Thyroid gland (tissue), 4 donors: ENCODE data around the gene TAS2R20. TPM values are rescaled to one million over a fixed set of nuclear protein-coding genes. Genes with fewer than 3 reads are reported as not detected.

Source experiments
- DNase-seq, 2 donors: peaks; one replicate each; pipeline ENCODE4 v3.0.0-alpha.2; 2019
- H3K27ac ChIP-seq, 3 donors: fragments of 200-600 bp; sonication (generic); 1 replicate in 2 of 3; 2 replicates in 1 of 3; pipeline ENCODE4 v1.5.1; 2016 to 2019; ENCODE audit warnings: mild to moderate bottlenecking in 1 of 3, moderate library complexity in 1 of 3
- H3K27me3 ChIP-seq: fragments of 200-600 bp; sonication (generic); one replicate; pipeline ENCODE4 v1.5.1; 2019
- H3K36me3 ChIP-seq, 2 donors: fragments of 200-600 bp; sonication (generic); one replicate each; pipeline ENCODE4 v1.5.1; 2016 to 2019
- H3K4me1 ChIP-seq, 2 donors: fragments of 200-600 bp; sonication (generic); one replicate each; pipeline ENCODE4 v1.5.1; 2017 to 2019
- H3K4me3 ChIP-seq, 3 donors: fragments of 200-600 bp; sonication (generic); replicated peaks in 1 of 3; 1 replicate in 2 of 3; 2 replicates in 1 of 3; pipeline ENCODE4 v1.5.1; 2016; ENCODE audit warnings: mild to moderate bottlenecking in 1 of 3
- H3K9me3 ChIP-seq: fragments of 200-600 bp; sonication (generic); one replicate; pipeline ENCODE4 v1.5.1; 2017
- POLR2A ChIP-seq, 2 donors: fragments of 450-650 bp; IDR thresholded peaks; one replicate each; pipeline ENCODE4 v1.6.1; 2017; ENCODE audit warnings: antibody characterized with exemption in 2 of 2, mild to moderate bottlenecking in 2 of 2, moderate library complexity in 1 of 2
- WGBS, 2 donors: methylation state at CpG; one replicate each; pipeline ENCODE4 v1.1.5; 2017; 5-methylcytosine and 5-hydroxymethylcytosine counted together
- intact Hi-C: fragments of 100-400 bp; cut with DNase I; formaldehyde crosslinking; loops from one replicate; pipeline ENCODE4 v1.15.1; 2023
- total RNA-seq, 4 donors: library from RNA; depleted of rRNA; stranded (reverse); fragments of >200 nt; gene quantifications; one replicate each; pipeline ENCODE4 v1.2.3, GENCODE V29; 2016
- TF ChIP-seq, protein P1 (sequence below), 6 experiments: fragments of 200-600 bp in 3 of 6; fragments of 450-650 bp in 3 of 6; sonication (generic) in 3 of 6; IDR thresholded peaks; one replicate each; pipeline ENCODE4 v1.5.1; 2016 to 2019; ENCODE audit warnings: antibody characterized with exemption in 6 of 6, mild to moderate bottlenecking in 2 of 6, inconsistent platforms in 1 of 6, moderate library complexity in 1 of 6

Gene TAS2R20
- total RNA-seq, 4 donors from 2014 or later: 6.2 to 9.8 (median 7.1) TPM

DNA sequence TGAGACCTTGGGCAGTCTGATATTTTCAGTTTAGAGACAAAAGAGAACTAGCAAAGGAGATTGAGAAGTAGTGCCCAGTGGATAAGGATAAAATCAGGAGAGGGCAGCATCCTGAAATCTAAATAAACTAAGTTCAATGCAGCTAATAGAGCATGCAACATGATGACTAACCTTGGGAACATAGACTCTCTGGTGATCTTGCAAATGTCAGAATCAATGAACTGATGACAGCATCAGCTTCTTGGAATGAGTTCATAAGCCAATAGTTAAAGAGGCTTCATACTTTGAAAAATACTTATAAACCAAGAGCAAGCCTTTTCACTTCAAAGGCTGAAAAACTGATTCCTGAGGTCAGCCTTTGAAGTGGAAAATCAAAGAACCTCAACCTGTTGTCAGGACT, 16.1 kb upstream of the TAS2R20 start:
- intact Hi-C loops: no loop called here
- no peaks in the 10 kb centered on the region for H3K27me3 ChIP-seq

DNA sequence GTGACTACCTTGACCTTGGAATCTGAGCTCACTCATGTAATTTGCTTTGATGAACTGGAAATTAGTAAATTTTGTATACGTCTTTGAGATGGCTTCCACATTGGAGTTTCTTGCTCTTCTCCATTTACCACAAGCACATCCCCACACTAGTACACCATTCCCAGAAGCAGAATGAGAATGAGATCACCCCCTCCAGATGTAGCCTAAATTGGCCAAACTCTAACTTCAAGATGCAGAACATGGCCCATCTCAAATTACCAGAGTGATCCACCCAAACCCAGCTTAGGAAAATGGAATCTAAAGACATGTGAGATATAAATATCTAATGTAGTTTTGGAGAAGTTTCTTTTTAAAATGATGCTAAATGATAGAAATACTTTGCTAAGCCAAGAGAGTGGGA, 9.5 kb upstream of the TAS2R20 start:
- H3K36me3 ChIP-seq: no peaks in the 10 kb centered on the region
- no peak for DNase-seq
- no peaks in the 10 kb centered on the region for H3K27me3 ChIP-seq
- H3K4me1 ChIP-seq: no peaks in the 10 kb centered on the region
- WGBS, 2 donors: 95 to 100% methylated on average over 1 of the region's 1 CpG
- no peak overlapping the region for H3K4me3 ChIP-seq
- TF ChIP-seq, protein P1, sequence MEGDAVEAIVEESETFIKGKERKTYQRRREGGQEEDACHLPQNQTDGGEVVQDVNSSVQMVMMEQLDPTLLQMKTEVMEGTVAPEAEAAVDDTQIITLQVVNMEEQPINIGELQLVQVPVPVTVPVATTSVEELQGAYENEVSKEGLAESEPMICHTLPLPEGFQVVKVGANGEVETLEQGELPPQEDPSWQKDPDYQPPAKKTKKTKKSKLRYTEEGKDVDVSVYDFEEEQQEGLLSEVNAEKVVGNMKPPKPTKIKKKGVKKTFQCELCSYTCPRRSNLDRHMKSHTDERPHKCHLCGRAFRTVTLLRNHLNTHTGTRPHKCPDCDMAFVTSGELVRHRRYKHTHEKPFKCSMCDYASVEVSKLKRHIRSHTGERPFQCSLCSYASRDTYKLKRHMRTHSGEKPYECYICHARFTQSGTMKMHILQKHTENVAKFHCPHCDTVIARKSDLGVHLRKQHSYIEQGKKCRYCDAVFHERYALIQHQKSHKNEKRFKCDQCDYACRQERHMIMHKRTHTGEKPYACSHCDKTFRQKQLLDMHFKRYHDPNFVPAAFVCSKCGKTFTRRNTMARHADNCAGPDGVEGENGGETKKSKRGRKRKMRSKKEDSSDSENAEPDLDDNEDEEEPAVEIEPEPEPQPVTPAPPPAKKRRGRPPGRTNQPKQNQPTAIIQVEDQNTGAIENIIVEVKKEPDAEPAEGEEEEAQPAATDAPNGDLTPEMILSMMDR (IDR thresholded peaks at IDR 0.05): no peak
- TF ChIP-seq POLR2A (IDR thresholded peaks at IDR 0.05): no peak
- no peak overlapping the region for H3K27ac ChIP-seq
- intact Hi-C loops: no loop called here
- no peaks in the 10 kb centered on the region for H3K9me3 ChIP-seq

More for the DNA sequence above, 16.1 kb upstream of the TAS2R20 start:
- Histone ChIP-seq H3K4me3 (no peak overlapping the region), H3K36me3 (no peaks in the 10 kb centered on the region), H3K27ac (no peak overlapping the region), H3K9me3 (no peaks in the 10 kb centered on the region), H3K4me1 (no peaks in the 10 kb centered on the region)
- DNase-seq: no peak
- TF ChIP-seq, protein P1 (IDR thresholded peaks at IDR 0.05): no peak
- TF ChIP-seq POLR2A (IDR thresholded peaks at IDR 0.05): no peak

DNA sequence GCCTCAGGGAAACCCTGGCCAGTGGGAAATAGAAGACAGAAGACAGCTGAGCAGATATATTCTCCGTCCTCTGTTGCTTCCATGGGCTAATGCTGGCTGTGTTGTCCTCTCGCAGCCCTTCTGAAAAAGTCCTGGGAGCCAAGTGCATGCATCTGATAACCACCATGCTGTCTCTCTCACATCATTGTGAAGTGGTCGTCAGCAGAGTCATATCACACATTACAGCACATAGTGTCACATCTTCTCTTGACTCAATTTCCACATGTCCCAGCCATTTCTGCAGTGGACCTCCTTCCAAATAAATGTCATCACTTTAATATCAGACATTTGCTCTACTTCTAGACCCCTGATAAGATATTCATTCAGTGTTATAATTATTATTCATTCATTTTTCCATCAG, 3.8 kb downstream of the TAS2R20 start:
- Histone ChIP-seq H3K4me1 (no peaks in the 10 kb centered on the region), H3K4me3 (no peak overlapping the region), H3K27me3 (no peaks in the 10 kb centered on the region), H3K27ac (no peak overlapping the region), H3K36me3 (no peaks in the 10 kb centered on the region), H3K9me3 (no peaks in the 10 kb centered on the region)
- DNase-seq: no peak
- intact Hi-C loops: no loop called here
- WGBS, 2 donors: 92 to 96% methylated on average over 3 of the region's 3 CpGs
- TF ChIP-seq, protein P1 (IDR thresholded peaks at IDR 0.05): no peak
- TF ChIP-seq POLR2A (IDR thresholded peaks at IDR 0.05): no peak

DNA sequence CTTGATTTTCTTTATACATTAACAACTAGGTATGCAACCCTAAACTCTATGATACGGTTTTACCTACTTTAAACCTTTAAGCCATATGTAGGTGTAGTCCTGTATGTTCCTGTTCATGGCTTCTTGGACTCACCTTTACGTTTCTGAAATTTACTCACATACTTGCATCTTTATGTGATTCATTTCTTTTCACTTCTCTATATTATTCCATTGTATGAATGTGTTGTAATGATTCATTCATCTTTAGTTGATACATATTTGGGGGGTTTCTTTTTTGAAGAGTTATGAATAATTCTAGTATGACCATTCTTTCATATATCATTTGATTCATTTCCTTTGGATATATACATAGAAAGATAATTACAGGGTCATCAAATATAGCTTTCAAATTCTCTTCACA, 9.0 kb downstream of the TAS2R20 start:
- DNase-seq: no peak
- H3K9me3 ChIP-seq: no peaks in the 10 kb centered on the region
- no peaks in the 10 kb centered on the region for H3K27me3 ChIP-seq
- intact Hi-C loops: no loop called here
- no peaks in the 10 kb centered on the region for H3K36me3 ChIP-seq
- H3K27ac ChIP-seq: no peak overlapping the region
- TF ChIP-seq, protein P1 (IDR thresholded peaks at IDR 0.05): no peak
- H3K4me3 ChIP-seq: no peak overlapping the region
- WGBS, 2 donors: 94 to 97% methylated on average over 2 of the region's 2 CpGs
- H3K4me1 ChIP-seq: no peaks in the 10 kb centered on the region

DNA sequence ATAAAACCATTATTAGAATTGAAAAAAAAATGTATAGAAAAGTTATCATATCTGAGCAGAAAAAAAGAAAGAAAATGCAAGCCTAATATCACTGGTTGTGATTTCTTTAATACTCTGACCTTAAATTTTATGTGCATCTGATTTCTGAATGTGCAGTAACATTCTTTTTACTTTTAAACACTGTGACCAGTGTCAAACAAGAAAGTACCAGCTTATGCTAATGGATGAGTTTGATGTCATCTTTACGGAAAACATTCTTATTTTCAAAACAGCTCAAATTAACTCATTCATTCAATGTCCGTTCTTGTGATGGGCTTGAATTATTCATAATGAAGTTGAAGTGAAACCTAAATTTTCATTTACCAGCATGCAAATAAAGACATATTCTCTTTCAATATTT, 11.3 kb downstream of the TAS2R20 start, which contains the start of gene TAS2R50:
TAS2R50 (minus strand) TSS at position 101 of the 400 bp plus-strand sequence; CDS start at position 49, 52 bp downstream.
- Histone ChIP-seq H3K4me1 (no peaks in the 10 kb centered on the region), H3K9me3 (no peaks in the 10 kb centered on the region), H3K36me3 (no peaks in the 10 kb centered on the region), H3K27ac (no peak within 1 kb of the TSS), H3K27me3 (no peaks in the 10 kb centered on the region), H3K4me3 (no peak within 1 kb of the TSS)
- 46 to 51% methylated on average over 2 of the region's 2 CpGs for WGBS, 2 donors
- TF ChIP-seq, protein P1 (IDR thresholded peaks at IDR 0.05): no peak
- no peak for TF ChIP-seq POLR2A (IDR thresholded peaks at IDR 0.05)
- DNase-seq: no peak
- intact Hi-C loops: no loop called here
